Measurements from ENCODE around the gene RIMBP2. TPM values are rescaled to one million over a fixed set of nuclear protein-coding genes. Genes with fewer than 3 reads are reported as not detected.

RIMBP2 gene
- total and polyA plus RNA-seq, 2 experiments from 2014 or later: 0.31 to 0.37 TPM

DNA sequence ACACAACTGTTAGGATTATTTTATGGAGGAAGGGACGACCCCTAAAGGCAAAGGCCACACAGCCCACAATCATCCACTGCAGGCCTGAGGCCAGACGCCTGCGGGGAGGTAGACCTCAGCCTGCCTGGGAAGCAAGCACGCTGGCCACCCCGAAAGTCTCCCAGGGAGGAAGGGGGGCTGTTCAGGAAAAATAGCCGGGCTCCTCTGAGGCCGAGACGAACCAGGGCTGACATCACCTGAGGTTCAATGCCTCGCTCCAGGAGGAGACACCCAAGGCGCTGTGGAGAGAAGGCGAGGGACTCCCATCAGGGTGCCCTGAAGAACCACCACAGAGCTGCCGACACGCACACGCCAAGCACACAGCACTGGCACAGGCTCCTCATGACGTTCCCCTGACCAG lies 251.1 kb downstream of the RIMBP2 start:
- H3K36me3 Mint-ChIP-seq (ENCODE audit: low read depth): peaks cover 32% of the 10 kb centered on the region; the same call in 2 of the 3 replicates
- H3K27me3 Mint-ChIP-seq (ENCODE audit: insufficient read depth, low read depth, poor library complexity): peaks cover 8% of the 10 kb centered on the region
- no peak overlapping the region for H3K27ac ChIP-seq (ENCODE audit: low read depth)
- H3K27me3 ChIP-seq (ENCODE audit: insufficient read depth): no peaks in the 10 kb centered on the region
- peaks cover 93% of the 10 kb centered on the region for H3K9me3 Mint-ChIP-seq
- no peaks in the 10 kb centered on the region for H3F3A ChIP-seq (replicated peaks; ENCODE audit: low read depth)
- no peak for ATAC-seq
- H3K4me2 ChIP-seq: no peak overlapping the region
- H3K79me2 ChIP-seq (replicated peaks; ENCODE audit: insufficient read depth): no peaks in the 10 kb centered on the region
- no peak overlapping the region for H3K4me3 ChIP-seq
- TF ChIP-seq ZNF114 (CRISPR knock-in tag; IDR thresholded peaks at IDR 0.05): no peak
- TF ChIP-seq EZH2phosphoT487 (IDR thresholded peaks at IDR 0.05; ENCODE audit: unreplicated experiment): no peak
- TF ChIP-seq, protein P1, sequence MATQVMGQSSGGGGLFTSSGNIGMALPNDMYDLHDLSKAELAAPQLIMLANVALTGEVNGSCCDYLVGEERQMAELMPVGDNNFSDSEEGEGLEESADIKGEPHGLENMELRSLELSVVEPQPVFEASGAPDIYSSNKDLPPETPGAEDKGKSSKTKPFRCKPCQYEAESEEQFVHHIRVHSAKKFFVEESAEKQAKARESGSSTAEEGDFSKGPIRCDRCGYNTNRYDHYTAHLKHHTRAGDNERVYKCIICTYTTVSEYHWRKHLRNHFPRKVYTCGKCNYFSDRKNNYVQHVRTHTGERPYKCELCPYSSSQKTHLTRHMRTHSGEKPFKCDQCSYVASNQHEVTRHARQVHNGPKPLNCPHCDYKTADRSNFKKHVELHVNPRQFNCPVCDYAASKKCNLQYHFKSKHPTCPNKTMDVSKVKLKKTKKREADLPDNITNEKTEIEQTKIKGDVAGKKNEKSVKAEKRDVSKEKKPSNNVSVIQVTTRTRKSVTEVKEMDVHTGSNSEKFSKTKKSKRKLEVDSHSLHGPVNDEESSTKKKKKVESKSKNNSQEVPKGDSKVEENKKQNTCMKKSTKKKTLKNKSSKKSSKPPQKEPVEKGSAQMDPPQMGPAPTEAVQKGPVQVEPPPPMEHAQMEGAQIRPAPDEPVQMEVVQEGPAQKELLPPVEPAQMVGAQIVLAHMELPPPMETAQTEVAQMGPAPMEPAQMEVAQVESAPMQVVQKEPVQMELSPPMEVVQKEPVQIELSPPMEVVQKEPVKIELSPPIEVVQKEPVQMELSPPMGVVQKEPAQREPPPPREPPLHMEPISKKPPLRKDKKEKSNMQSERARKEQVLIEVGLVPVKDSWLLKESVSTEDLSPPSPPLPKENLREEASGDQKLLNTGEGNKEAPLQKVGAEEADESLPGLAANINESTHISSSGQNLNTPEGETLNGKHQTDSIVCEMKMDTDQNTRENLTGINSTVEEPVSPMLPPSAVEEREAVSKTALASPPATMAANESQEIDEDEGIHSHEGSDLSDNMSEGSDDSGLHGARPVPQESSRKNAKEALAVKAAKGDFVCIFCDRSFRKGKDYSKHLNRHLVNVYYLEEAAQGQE (IDR thresholded peaks at IDR 0.05; ENCODE audit: unreplicated experiment): no peak
- no peak for TF ChIP-seq JUNB (IDR thresholded peaks at IDR 0.05; ENCODE audit: unreplicated experiment)
- no peak for TF ChIP-seq STAT1 (IDR thresholded peaks at IDR 0.05; ENCODE audit: unreplicated experiment)
- TF ChIP-seq NANOG (IDR thresholded peaks at IDR 0.05; ENCODE audit: borderline replicate concordance): no peak
- no peak for TF ChIP-seq POLR2AphosphoS5 (IDR thresholded peaks at IDR 0.05; ENCODE audit: low read depth)
- TF ChIP-seq, protein P2, sequence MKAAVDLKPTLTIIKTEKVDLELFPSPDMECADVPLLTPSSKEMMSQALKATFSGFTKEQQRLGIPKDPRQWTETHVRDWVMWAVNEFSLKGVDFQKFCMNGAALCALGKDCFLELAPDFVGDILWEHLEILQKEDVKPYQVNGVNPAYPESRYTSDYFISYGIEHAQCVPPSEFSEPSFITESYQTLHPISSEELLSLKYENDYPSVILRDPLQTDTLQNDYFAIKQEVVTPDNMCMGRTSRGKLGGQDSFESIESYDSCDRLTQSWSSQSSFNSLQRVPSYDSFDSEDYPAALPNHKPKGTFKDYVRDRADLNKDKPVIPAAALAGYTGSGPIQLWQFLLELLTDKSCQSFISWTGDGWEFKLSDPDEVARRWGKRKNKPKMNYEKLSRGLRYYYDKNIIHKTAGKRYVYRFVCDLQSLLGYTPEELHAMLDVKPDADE (IDR thresholded peaks at IDR 0.05): no peak
- no peaks in the 10 kb centered on the region for H3K36me3 ChIP-seq (ENCODE audit: insufficient read depth)
- no peak overlapping the region for H3K27ac Mint-ChIP-seq
- no peak overlapping the region for H3K4me3 Mint-ChIP-seq
- no peaks in the 10 kb centered on the region for H3K4me1 ChIP-seq (ENCODE audit: insufficient read depth)
- H3K9me2 ChIP-seq (ENCODE audit: insufficient read depth): no peaks in the 10 kb centered on the region
- H3K4me1 Mint-ChIP-seq: 0 out of 3 replicates have a peak, but pooled peaks cover 7% of the 10 kb centered on the region
- H4K20me1 ChIP-seq (replicated peaks; ENCODE audit: insufficient read depth): no peaks in the 10 kb centered on the region
- no peak for DNase-seq (ENCODE audit: low spot score)
- H2AFZ ChIP-seq: no peak overlapping the region

DNA sequence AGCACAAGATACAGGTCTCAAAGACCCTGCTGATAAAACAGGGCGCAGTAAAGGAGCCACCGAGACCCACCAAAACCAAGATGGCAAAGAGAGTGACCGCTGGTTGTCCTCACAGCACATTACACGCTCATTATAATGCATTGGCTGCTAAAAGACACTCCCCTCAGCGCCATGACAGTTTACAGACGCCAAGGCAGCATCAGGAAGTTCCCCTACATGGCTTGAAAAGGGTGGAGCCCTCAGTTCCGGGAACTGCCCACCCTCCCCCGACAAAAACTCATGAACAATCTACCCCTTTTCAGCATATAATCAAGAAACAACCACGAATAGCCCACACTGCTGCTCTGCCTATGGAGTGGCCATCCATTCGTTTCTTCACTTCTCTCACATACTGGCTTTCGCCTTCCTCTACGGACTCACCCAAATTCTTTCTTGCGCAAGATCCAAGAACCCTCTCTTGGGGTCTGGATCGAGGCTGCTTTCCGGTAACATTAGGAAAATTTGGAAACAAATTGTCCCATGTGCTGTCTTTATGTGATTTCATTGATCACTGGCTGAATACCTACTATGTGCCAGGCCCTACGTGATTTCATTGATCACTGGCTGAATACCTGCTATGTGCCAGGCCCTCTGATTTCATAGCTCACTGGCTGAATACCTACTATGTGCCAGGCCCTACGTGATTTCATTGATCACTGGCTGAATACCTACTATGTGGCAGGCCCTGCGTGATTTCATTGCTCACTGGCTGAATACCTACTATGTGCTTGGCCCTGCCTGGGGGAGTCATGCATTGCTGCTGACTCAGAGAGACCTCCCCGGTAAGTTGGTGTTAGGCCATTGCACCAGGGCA lies 252.1 kb downstream of the RIMBP2 start:
- H3K27me3 ChIP-seq (ENCODE audit: insufficient read depth): no peaks in the 10 kb centered on the region
- H3K9me3 Mint-ChIP-seq: peaks cover 92% of the 10 kb centered on the region
- TF ChIP-seq, protein P1 (IDR thresholded peaks at IDR 0.05; ENCODE audit: unreplicated experiment): no peak
- TF ChIP-seq ZNF331 (CRISPR knock-in tag; IDR thresholded peaks at IDR 0.05; ENCODE audit: low read depth) (no peak), POLR2AphosphoS5 (IDR thresholded peaks at IDR 0.05; ENCODE audit: low read depth) (no peak), STAT1 (IDR thresholded peaks at IDR 0.05; ENCODE audit: unreplicated experiment) (no peak)

More for the DNA sequence above, 252.1 kb downstream of the RIMBP2 start:
- Histone ChIP-seq H3K79me2 (replicated peaks; ENCODE audit: insufficient read depth) (no peaks in the 10 kb centered on the region), H3K27ac (ENCODE audit: low read depth) (no peak overlapping the region), H3K4me2 (no peak overlapping the region), H4K20me1 (replicated peaks; ENCODE audit: insufficient read depth) (no peaks in the 10 kb centered on the region), H3K9me2 (ENCODE audit: insufficient read depth) (no peaks in the 10 kb centered on the region), H2AFZ (no peak overlapping the region), H3K36me3 (ENCODE audit: insufficient read depth) (no peaks in the 10 kb centered on the region), H3K4me3 (no peak overlapping the region), H3K4me1 (ENCODE audit: insufficient read depth) (no peaks in the 10 kb centered on the region), H3F3A (replicated peaks; ENCODE audit: low read depth) (no peaks in the 10 kb centered on the region)
- 0 out of 3 replicates have a peak, but pooled peaks cover 7% of the 10 kb centered on the region for H3K4me1 Mint-ChIP-seq
- no peak overlapping the region for H3K27ac Mint-ChIP-seq
- DNase-seq (ENCODE audit: low spot score) (no peak), ATAC-seq (no peak)
- peaks cover 33% of the 10 kb centered on the region; the same call in 2 of the 3 replicates for H3K36me3 Mint-ChIP-seq (ENCODE audit: low read depth)
- H3K27me3 Mint-ChIP-seq (ENCODE audit: insufficient read depth, low read depth, poor library complexity): peaks cover 8% of the 10 kb centered on the region
- no peak overlapping the region for H3K4me3 Mint-ChIP-seq
